ENCODE results near the gene HS6ST1. TPM values are rescaled to one million over a fixed set of nuclear protein-coding genes. Genes with fewer than 3 reads are reported as not detected.

Gene HS6ST1
- total and polyA plus RNA-seq, 2 donors (not counting 3 experiments of a cell fraction or from before 2014, with no cell fraction given): 12.8 to 19.4 TPM

- CTCF ChIA-PET: no interaction called here
- no peaks in the 10 kb centered on the region for H4K20me1 ChIP-seq (replicated peaks; ENCODE audit: control insufficient read depth, extremely low read depth, insufficient read depth, low read length)
- TF ChIP-seq POLR2AphosphoS5 (IDR thresholded peaks at IDR 0.05; ENCODE audit: insufficient read depth, low read depth, low read length): no peak
- TF ChIP-seq, protein P1, sequence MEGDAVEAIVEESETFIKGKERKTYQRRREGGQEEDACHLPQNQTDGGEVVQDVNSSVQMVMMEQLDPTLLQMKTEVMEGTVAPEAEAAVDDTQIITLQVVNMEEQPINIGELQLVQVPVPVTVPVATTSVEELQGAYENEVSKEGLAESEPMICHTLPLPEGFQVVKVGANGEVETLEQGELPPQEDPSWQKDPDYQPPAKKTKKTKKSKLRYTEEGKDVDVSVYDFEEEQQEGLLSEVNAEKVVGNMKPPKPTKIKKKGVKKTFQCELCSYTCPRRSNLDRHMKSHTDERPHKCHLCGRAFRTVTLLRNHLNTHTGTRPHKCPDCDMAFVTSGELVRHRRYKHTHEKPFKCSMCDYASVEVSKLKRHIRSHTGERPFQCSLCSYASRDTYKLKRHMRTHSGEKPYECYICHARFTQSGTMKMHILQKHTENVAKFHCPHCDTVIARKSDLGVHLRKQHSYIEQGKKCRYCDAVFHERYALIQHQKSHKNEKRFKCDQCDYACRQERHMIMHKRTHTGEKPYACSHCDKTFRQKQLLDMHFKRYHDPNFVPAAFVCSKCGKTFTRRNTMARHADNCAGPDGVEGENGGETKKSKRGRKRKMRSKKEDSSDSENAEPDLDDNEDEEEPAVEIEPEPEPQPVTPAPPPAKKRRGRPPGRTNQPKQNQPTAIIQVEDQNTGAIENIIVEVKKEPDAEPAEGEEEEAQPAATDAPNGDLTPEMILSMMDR (IDR thresholded peaks at IDR 0.05; ENCODE audit: extremely low read depth in 1 of 2, insufficient read depth in 1 of 2, low read depth in 1 of 2, low read length in 2 of 2): no peak
- no peak for TF ChIP-seq MYC (IDR thresholded peaks at IDR 0.05; ENCODE audit: low read depth, low read length)
- TF ChIP-seq JUN (IDR thresholded peaks at IDR 0.05; ENCODE audit: borderline replicate concordance, insufficient read depth, insufficient read length, low read depth): no peak
- TF ChIP-seq GATA2 (IDR thresholded peaks at IDR 0.05; ENCODE audit: insufficient read depth, insufficient read length, low read depth, low read length): no peak
- TF ChIP-seq, protein P2, sequence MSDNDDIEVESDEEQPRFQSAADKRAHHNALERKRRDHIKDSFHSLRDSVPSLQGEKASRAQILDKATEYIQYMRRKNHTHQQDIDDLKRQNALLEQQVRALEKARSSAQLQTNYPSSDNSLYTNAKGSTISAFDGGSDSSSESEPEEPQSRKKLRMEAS (IDR thresholded peaks at IDR 0.05; ENCODE audit: insufficient read depth, insufficient read length): no peak
- TF ChIP-seq EZH2 (IDR thresholded peaks at IDR 0.05; ENCODE audit: borderline replicate concordance, low read depth, low read length, severe bottlenecking): no peak
- TF ChIP-seq POLR2A (IDR thresholded peaks at IDR 0.05; ENCODE audit: low read depth, low read length): no peak
- no peak for TF ChIP-seq FOS (IDR thresholded peaks at IDR 0.05; ENCODE audit: borderline replicate concordance, insufficient read depth, low read length)
- H3K27me3 ChIP-seq (ENCODE audit: control insufficient read depth in 2 of 2, insufficient read depth in 2 of 2, low read length in 2 of 2): no peaks in the 10 kb centered on the region
- intact Hi-C loops (cut with micrococcal nuclease) (no loop called here), dilution Hi-C loops (cut with MboI; ENCODE audit: extremely low pct_ligation_motif_present, low sequenced_read_pairs) (no loop called here)
- H3K4me2 ChIP-seq (ENCODE audit: insufficient read depth, low read length): no peak overlapping the region
- DNase-seq (ENCODE audit: low read depth, low spot score): no peak
- H3K9me1 ChIP-seq (replicated peaks; ENCODE audit: control insufficient read depth, extremely low read depth, insufficient read depth, low read length): no peaks in the 10 kb centered on the region
- H3K9me3 ChIP-seq (replicated peaks; ENCODE audit: control insufficient read depth, insufficient read depth, low read length): no peaks in the 10 kb centered on the region
- H3K79me2 ChIP-seq (ENCODE audit: control insufficient read depth, insufficient read depth, low read length): no peaks in the 10 kb centered on the region
- no peaks in the 10 kb centered on the region for H3K36me3 ChIP-seq (ENCODE audit: control insufficient read depth in 2 of 2, extremely low read depth in 1 of 2, insufficient read depth in 2 of 2, low read length in 2 of 2)
- no peak overlapping the region for H3K27ac ChIP-seq (ENCODE audit: insufficient read depth, low read depth, low read length)
- H2AFZ ChIP-seq (ENCODE audit: low read depth, low read length): no peak overlapping the region
- peaks cover 4% of the 10 kb centered on the region for H3K4me1 ChIP-seq (ENCODE audit: control insufficient read depth, extremely low read depth, insufficient read depth, low read length)
- no peak for FAIRE-seq
- BruUV-seq (replicated peaks): no TSS peak
- H3K4me3 ChIP-seq (replicated peaks in 1 of 3; ENCODE audit: insufficient read depth in 1 of 3, low read depth in 1 of 3, low read length in 3 of 3): no peak overlapping the region
- H3K9ac ChIP-seq (replicated peaks; ENCODE audit: extremely low read depth, insufficient read depth, low read length): no peak overlapping the region
- POLR2A ChIA-PET: no interaction called here
Observed at GRCh38 chr2:128302744-128303067, 16.0 kb downstream of the HS6ST1 start.
